ENCODE results near the gene CYTH1.

- TF ChIP-seq CTCF (IDR thresholded peaks at IDR 0.05) = no peak
- no peak for TF ChIP-seq POLR2A (IDR thresholded peaks at IDR 0.05)
Measured at GRCh38 chr17:78658281-78658785, 123.7 kb downstream of the CYTH1 start.

All from Peyer's patch (tissue), 4 donors.